PC-3 (cell line): Measurements from ENCODE around the gene IGFL1. TPM values are rescaled to one million over a fixed set of nuclear protein-coding genes. Genes with fewer than 3 reads are reported as not detected.
A peak's percentile ranks its signal among the peaks of the same experiment; 100 is the strongest.
"Not testable (repeated sequence)": the region's sequence is repeated elsewhere in the genome, so short reads cannot be mapped to it uniquely, and the experiment has no call there.

Experiments
- ATAC-seq: fragments of 200-7000 bp; cut with Tn5 transposase; 2 replicates; pipeline ENCODE4 v1.9.1; 2020; ENCODE audit warnings: mild to moderate bottlenecking, moderate library complexity
- BruUV-seq: library from RNA; stranded (reverse); fragments of 400-500 nt; replicated peaks from 2 replicates; lab custom pipeline; 2021; lab: Mats Ljungman, UMichigan
- CTCF ChIA-PET: fragments of 300-600 bp; sonication (Branson Sonifier 250); formaldehyde crosslinking; loops from one replicate; lab custom pipeline; 2022; ENCODE audit warnings: antibody characterized with exemption; lab: Charles Lee
- POLR2A ChIA-PET: fragments of 300-600 bp; sonication (Branson Sonifier 250); formaldehyde crosslinking; loops from one replicate; lab custom pipeline; 2022; ENCODE audit warnings: antibody characterized with exemption; ENCODE audit not compliant: unreplicated experiment; lab: Charles Lee
- DNase-seq: peaks from one replicate; pipeline ENCODE4 v3.0.0-alpha.2; 2015
- H2AFZ ChIP-seq: fragments of 300-600 bp; sonication (generic); 2 replicates; pipeline ENCODE4 v1.6.0; 2016; ENCODE audit warnings: antibody characterized with exemption, low read length
- H3F3A ChIP-seq: fragments of 300-600 bp; sonication (generic); one replicate; pipeline ENCODE4 v1.6.0; 2017; ENCODE audit warnings: antibody characterized with exemption, low read length, control low read depth, mild to moderate bottlenecking; ENCODE audit not compliant: unreplicated experiment
- H3K27ac ChIP-seq: fragments of 300-600 bp; sonication (generic); 2 replicates; pipeline ENCODE4 v1.5.1; 2016; ENCODE audit warnings: mild to moderate bottlenecking, low read length
- H3K27me3 ChIP-seq: fragments of 300-600 bp; sonication (generic); 2 replicates; pipeline ENCODE4 v1.6.1; 2016; ENCODE audit warnings: low read length, mixed read lengths
- H3K36me3 ChIP-seq: fragments of 300-600 bp; sonication (generic); 2 replicates; pipeline ENCODE4 v1.6.1; 2016; ENCODE audit warnings: low read depth, mixed run types, low read length, mixed read lengths
- H3K4me1 ChIP-seq: fragments of 300-600 bp; sonication (generic); 2 replicates; pipeline ENCODE4 v1.5.1; 2016; ENCODE audit warnings: low read length; ENCODE audit not compliant: insufficient read depth
- H3K4me2 ChIP-seq: fragments of 300-600 bp; sonication (generic); 2 replicates; pipeline ENCODE4 v1.6.0; 2016; ENCODE audit warnings: low read length
- H3K4me3 ChIP-seq: fragments of 300-600 bp; sonication (generic); 2 replicates; pipeline ENCODE4 v1.5.1; 2016; ENCODE audit warnings: mild to moderate bottlenecking, low read length, mixed read lengths
- H3K79me2 ChIP-seq: fragments of 300-600 bp; sonication (generic); 2 replicates; pipeline ENCODE4 v1.6.1; 2017; ENCODE audit warnings: low read length, mixed read lengths
- H3K9ac ChIP-seq: fragments of 300-600 bp; sonication (generic); 2 replicates; pipeline ENCODE4 v1.6.0; 2016; ENCODE audit warnings: mild to moderate bottlenecking, low read length
- H3K9me2 ChIP-seq: fragments of 300-600 bp; sonication (generic); replicated peaks from 2 replicates; pipeline ENCODE4 v1.6.1; 2016; ENCODE audit warnings: mixed run types, low read length, mixed read lengths
- H3K9me3 ChIP-seq: fragments of 300-600 bp; sonication (generic); 2 replicates; pipeline ENCODE4 v1.6.1; 2016; ENCODE audit warnings: low read length, mixed read lengths
- H4K20me1 ChIP-seq: fragments of 300-600 bp; sonication (generic); 2 replicates; pipeline ENCODE4 v1.6.1; 2016; ENCODE audit warnings: low read length, mixed read lengths
- CTCF ChIP-seq: fragments of 300-600 bp; sonication (generic); conservative IDR thresholded peaks from 2 replicates; pipeline ENCODE4 v1.5.1; 2017; ENCODE audit warnings: antibody characterized with exemption, low read depth, mild to moderate bottlenecking, low read length
- EZH2 ChIP-seq: fragments of 300-600 bp; sonication (generic); IDR thresholded peaks from one replicate; pipeline ENCODE4 v1.6.1; 2017; ENCODE audit warnings: antibody characterized with exemption, mild to moderate bottlenecking, low read length; ENCODE audit not compliant: unreplicated experiment
- EZH2phosphoT487 ChIP-seq: fragments of 300-600 bp; sonication (generic); IDR thresholded peaks from 2 replicates; pipeline ENCODE4 v1.6.1; 2018; ENCODE audit warnings: mild to moderate bottlenecking, antibody characterized with exemption, low read length, borderline replicate concordance
- intact Hi-C: fragments of 100-400 bp; cut with micrococcal nuclease; formaldehyde crosslinking; loops from 2 replicates; pipeline ENCODE4 v1.9.0; 2023
- total RNA-seq: library from RNA; depleted of rRNA; stranded (reverse); fragments of >200 nt; gene quantifications from 2 replicates; pipeline ENCODE4 v1.2.3, GENCODE V29; 2014

The IGFL1 gene
- total RNA-seq, 1 experiment from 2014 or later: 0.77 TPM

GRCh38 chr19:46221981-46222610, 7.4 kb upstream of the IGFL1 start:
- intact Hi-C loops: no loop called here
- CTCF ChIA-PET: no interaction called here
- Histone ChIP-seq H3K4me3 (no peak overlapping the region), H3K79me2 (no peaks in the 10 kb centered on the region), H2AFZ (no peak overlapping the region), H3K27ac (no peak overlapping the region), H3K36me3 (no peaks in the 10 kb centered on the region), H3F3A (no peaks in the 10 kb centered on the region), H3K4me2 (peak overlapping the region; percentile 73), H4K20me1 (no peaks in the 10 kb centered on the region), H3K27me3 (no peaks in the 10 kb centered on the region), H3K9me3 (no peaks in the 10 kb centered on the region), H3K9me2 (no peaks in the 10 kb centered on the region), H3K9ac (no peak overlapping the region), H3K4me1 (peaks cover 40% of the 10 kb centered on the region)
- ATAC-seq (peak; percentile 86), DNase-seq (peak; percentile 85)
- TF ChIP-seq CTCF (no peak), EZH2phosphoT487 (no peak), EZH2 (no peak)
- POLR2A ChIA-PET: interaction anchor here (0.5 kb wide), 1 partner anchor 125 kb away, joined by 9 read pairs; no protein-coding TSS in a partner anchor
- no TSS peak for BruUV-seq

DNA sequence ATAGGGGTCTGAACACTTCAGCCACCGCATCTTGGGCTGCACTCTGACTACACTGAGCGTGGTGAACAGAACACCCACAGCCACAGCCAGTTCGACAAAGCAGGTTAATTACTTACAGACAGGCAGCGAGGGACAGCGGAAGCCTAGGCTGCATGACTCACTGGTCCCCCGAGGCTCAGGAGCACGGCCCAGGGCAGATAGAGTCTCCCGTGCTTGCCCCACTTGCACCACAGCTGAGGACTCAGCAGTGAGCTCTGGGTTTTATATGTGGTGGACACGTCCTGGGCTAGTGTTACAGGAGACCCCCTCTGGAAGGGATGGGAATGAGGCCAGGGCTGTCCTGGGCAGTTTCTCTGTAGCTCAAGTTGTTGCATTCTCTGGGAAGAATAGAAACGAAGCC, 5.8 kb upstream of the IGFL1 start:
- H3K4me2 ChIP-seq, CTCF ChIA-PET, H3F3A ChIP-seq, H3K27me3 ChIP-seq, H3K9me2 ChIP-seq, H3K9me3 ChIP-seq, H3K36me3 ChIP-seq, POLR2A ChIA-PET, H4K20me1 ChIP-seq, H3K79me2 ChIP-seq, H3K4me3 ChIP-seq, intact Hi-C loops, BruUV-seq, H3K9ac ChIP-seq, H2AFZ ChIP-seq, H3K27ac ChIP-seq: not testable (repeated sequence)
- peak; percentile 35 for ATAC-seq
- H3K4me1 ChIP-seq: peaks cover 40% of the 10 kb centered on the region
- peak; percentile 39 for DNase-seq

- Histone ChIP-seq H3K4me1 (peaks cover 40% of the 10 kb centered on the region), H3K4me2 (no peak overlapping the region), H3K27ac (no peak overlapping the region), H3K36me3 (no peaks in the 10 kb centered on the region), H4K20me1 (no peaks in the 10 kb centered on the region), H2AFZ (no peak overlapping the region), H3F3A (no peaks in the 10 kb centered on the region), H3K4me3 (no peak overlapping the region), H3K79me2 (no peaks in the 10 kb centered on the region), H3K9me2 (no peaks in the 10 kb centered on the region), H3K27me3 (0 out of 2 replicates have a peak, but pooled peaks cover 5% of the 10 kb centered on the region), H3K9me3 (no peaks in the 10 kb centered on the region), H3K9ac (no peak overlapping the region)
- CTCF ChIA-PET: no interaction called here
- ATAC-seq (no peak), DNase-seq (peak; percentile 19)
- intact Hi-C loops: no loop called here
- TF ChIP-seq EZH2phosphoT487: no peak
- no peak for TF ChIP-seq CTCF
- no peak for TF ChIP-seq EZH2
- no TSS peak for BruUV-seq
- POLR2A ChIA-PET: no interaction called here
Observed at GRCh38 chr19:46224773-46225172, 4.8 kb upstream of the IGFL1 start.
